HFF-Myc (cell line): ENCODE data around the gene EXOC4.

Source experiments
- DNase-seq: peaks from one replicate; pipeline ENCODE4 v3.0.0-alpha.2; 2011; ENCODE audit warnings: low read depth; ENCODE audit errors: extremely low read depth
- H3K4me3 ChIP-seq: replicated peaks from 2 replicates; pipeline ENCODE4 v1.5.1; 2011; ENCODE audit warnings: low read depth, mild to moderate bottlenecking, control low read depth, low read length
- TF ChIP-seq, protein P1 (sequence below): IDR thresholded peaks from 2 replicates; pipeline ENCODE4 v1.5.1; 2012; ENCODE audit warnings: mild to moderate bottlenecking, low read depth, low read length, control low read depth; ENCODE audit errors: missing control alignments

EXOC4 gene

DNA sequence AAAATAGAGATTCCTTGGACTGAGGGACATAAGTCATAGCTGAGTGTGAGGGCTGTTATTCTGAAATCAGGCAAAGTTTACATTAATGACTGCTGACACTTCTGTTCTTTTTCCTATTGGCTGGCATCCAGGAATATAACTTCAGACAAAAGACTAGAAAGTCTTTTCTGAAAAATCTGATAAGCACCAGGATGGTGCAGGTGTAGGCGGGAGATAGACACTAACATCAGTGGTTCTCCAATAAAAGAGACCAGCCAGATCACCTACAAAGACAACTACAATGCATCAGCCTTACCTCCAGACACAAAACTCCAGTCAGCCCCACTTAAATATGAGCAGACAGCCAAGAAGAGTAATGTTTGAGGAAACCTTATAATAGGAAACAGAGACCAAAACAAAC, 705.9 kb downstream of the EXOC4 start:
- DNase-seq, result no peak
- TF ChIP-seq, protein P1, sequence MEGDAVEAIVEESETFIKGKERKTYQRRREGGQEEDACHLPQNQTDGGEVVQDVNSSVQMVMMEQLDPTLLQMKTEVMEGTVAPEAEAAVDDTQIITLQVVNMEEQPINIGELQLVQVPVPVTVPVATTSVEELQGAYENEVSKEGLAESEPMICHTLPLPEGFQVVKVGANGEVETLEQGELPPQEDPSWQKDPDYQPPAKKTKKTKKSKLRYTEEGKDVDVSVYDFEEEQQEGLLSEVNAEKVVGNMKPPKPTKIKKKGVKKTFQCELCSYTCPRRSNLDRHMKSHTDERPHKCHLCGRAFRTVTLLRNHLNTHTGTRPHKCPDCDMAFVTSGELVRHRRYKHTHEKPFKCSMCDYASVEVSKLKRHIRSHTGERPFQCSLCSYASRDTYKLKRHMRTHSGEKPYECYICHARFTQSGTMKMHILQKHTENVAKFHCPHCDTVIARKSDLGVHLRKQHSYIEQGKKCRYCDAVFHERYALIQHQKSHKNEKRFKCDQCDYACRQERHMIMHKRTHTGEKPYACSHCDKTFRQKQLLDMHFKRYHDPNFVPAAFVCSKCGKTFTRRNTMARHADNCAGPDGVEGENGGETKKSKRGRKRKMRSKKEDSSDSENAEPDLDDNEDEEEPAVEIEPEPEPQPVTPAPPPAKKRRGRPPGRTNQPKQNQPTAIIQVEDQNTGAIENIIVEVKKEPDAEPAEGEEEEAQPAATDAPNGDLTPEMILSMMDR, result no peak
- H3K4me3 ChIP-seq, result no peak overlapping the region

DNA sequence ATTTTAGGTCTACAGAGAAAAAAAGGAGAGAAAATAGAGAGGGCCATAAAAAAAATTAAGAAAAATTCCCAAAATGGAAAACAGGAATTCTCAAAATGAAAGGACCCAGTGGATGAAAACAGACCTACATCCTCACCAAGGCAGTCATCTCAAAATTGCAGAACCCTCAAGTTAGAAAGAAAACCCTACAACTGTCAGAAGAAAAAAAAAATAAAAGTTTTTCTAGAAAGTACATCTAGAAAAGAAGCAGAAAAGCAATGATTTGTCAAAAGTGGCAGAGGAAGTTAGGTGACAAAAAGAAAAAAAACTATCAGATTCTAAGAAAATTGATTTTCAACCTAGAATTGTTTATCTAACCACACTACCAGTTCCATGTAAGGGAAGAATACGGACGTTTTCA, 706.6 kb downstream of the EXOC4 start:
- no peak for DNase-seq
- no peak overlapping the region for H3K4me3 ChIP-seq
- TF ChIP-seq, protein P1, result no peak

DNA sequence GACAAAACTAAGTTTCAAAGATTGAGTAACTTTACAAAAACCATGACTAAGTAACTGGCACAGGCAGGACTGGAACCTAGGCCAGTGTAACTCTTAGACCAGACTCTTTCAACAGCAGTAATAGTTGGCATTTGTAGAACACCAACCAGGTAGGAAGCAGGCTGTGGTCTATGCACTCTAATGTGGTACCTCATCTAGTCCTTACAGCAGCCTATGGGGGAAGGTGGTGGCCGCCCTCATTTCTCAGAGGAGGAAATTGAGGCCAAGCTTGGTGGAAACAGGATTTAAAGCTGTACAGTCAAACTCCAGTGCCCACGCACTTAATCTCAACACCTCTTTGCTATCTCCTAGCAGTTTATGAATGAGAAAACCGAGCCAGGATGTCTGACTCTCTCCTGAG, 708.8 kb downstream of the EXOC4 start:
- TF ChIP-seq, protein P1, result no peak
- H3K4me3 ChIP-seq, result no peak overlapping the region
- no peak for DNase-seq

DNA sequence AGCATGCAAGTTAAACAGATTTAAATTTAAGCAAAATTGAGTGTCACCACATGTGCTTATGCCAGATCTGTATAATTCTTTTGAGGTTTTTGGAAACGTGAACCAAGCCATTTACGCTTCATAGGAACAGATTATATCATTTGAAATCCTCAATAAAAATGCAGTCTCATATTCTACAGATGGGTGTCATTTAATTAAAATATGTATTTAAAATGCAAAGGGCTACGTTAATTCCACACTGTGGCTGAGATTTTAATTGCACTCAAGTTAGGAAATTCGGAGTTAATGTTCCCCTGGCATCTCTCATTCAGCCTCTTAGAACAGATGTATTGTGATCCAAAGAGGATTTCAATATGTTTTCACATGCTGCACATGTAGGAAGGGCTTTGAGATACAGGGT, 709.8 kb downstream of the EXOC4 start:
- TF ChIP-seq, protein P1, result no peak
- DNase-seq, result no peak
- H3K4me3 ChIP-seq, result no peak overlapping the region

DNA sequence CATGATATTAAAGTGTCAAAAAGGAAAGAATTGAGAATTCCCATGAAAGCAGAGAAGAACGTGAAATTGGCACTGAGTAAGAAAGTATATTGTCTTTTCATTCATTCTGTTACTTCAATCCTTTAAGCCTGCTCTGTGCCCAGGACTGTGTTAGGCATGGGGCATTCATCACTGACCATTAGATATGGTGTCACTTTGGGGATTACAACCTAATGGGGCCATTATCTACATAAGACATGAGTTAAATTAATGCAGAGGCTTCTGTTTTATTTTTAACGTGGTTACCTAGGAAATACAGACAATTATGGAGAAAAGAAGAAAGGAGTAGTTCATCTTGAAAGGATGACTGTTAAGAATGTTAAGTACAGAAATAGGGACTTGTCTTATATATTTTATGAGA, 710.8 kb downstream of the EXOC4 start:
- DNase-seq, result no peak
- H3K4me3 ChIP-seq, result no peak overlapping the region
- TF ChIP-seq, protein P1, result no peak

DNA sequence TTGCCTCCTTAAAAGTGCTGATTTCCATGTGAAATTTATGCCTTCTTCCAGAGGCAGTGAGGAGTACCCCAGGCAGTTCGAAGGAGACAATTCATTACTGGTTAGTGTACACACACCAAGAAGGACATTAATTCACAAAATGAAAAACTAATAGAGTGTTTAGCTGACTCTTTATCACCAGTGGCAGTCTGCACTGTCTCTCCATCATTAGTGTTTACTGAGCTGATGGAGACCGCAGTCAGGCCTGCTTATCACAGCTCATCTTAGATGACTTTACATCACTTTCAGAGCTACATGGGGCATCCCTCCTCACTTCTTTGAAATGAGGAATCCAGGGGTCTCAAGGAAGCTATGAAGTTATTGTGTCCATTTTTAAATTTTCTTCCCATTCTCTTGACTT, 718.7 kb downstream of the EXOC4 start:
- TF ChIP-seq, protein P1, result no peak
- DNase-seq, result no peak
- H3K4me3 ChIP-seq, result no peak overlapping the region

DNA sequence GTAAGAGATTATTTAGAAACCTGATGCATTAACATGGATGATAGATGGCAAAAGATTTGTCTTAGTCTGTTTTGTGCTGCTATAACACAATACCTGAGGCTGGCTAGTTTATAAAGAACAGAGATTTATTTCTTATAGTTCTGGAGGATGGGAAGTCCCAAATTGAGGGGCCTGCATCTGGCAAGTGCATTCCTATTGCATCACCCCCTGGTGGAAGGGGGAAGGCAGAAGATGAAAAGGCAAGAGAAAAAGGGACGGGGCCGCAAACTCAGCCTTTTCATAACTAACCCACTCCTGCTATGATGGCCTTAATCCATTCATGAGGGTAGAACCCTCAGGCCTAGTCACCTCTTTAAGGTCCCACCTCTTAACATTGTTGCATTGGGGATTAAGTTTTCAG, 720.8 kb downstream of the EXOC4 start:
- TF ChIP-seq, protein P1, result no peak
- H3K4me3 ChIP-seq, result no peak overlapping the region
- no peak for DNase-seq
